ENCODE data around the gene C1QTNF8.

DNA sequence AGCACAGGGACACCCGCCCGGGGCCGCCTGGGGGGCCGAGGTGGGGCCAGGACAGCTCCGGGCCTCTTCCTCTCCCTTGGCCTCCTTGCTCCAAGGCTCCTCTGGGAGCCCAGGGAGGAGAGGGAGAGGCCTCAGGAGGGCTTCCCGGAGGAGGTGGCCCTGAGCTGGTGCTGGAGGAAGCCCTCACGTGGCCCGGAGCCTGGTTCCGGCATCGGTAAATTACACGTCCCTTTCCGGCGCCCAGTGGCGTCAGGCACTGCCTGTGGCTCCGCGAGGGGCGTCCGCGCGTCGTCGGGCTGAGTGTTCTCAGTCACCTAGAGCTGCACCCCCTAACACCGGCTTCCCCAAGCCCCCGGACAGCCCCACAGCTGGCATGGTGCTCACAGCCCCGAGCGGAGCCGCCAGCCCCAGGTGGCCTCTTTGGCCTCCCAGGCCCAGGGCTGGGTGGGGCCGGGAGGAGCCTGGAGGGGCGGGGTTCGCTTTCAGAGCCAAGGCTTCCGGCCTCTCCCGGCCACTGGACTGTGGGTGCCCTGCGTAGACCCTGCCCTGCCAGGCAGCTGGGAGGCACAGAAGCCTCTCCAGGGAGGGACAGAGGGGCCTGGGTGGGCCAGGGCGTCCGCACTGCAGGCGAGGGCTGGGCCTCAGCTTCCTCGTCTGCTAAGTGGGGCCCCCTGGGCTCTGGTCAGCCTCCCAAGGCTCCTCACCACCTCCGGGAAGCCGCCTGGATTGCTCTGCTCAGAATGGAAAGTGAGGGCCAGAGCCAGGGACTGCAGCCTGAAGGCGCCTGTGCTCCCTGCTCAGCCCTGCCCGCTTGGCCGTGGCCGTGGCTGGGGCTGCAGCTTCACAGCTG is 51.4 kb downstream of the C1QTNF8 start:
- TF ChIP-seq, protein P1, sequence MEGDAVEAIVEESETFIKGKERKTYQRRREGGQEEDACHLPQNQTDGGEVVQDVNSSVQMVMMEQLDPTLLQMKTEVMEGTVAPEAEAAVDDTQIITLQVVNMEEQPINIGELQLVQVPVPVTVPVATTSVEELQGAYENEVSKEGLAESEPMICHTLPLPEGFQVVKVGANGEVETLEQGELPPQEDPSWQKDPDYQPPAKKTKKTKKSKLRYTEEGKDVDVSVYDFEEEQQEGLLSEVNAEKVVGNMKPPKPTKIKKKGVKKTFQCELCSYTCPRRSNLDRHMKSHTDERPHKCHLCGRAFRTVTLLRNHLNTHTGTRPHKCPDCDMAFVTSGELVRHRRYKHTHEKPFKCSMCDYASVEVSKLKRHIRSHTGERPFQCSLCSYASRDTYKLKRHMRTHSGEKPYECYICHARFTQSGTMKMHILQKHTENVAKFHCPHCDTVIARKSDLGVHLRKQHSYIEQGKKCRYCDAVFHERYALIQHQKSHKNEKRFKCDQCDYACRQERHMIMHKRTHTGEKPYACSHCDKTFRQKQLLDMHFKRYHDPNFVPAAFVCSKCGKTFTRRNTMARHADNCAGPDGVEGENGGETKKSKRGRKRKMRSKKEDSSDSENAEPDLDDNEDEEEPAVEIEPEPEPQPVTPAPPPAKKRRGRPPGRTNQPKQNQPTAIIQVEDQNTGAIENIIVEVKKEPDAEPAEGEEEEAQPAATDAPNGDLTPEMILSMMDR (conservative IDR thresholded peaks at IDR 0.05; ENCODE audit: low read depth, low read length) = no peak
- no peak for TF ChIP-seq EZH2 (IDR thresholded peaks at IDR 0.05; ENCODE audit: low read length, unreplicated experiment)
